Measurements from ENCODE around the gene MYO5C.

MYO5C gene

GRCh38 chr15:52143873-52144272 is 151.7 kb downstream of the MYO5C start:
- Mint-ChIP-seq H3K27me3 (ENCODE audit: low read depth) (no peaks in the 10 kb centered on the region), H3K9me3 (no peaks in the 10 kb centered on the region), H3K4me1 (ENCODE audit: low read depth) (peaks cover 1% of the 10 kb centered on the region), H3K27ac (no peak overlapping the region), H3K36me3 (ENCODE audit: low read depth) (peaks cover 20% of the 10 kb centered on the region), H3K4me3 (no peak overlapping the region)

Measured in T-helper 1 cell treated with Interleukin-12 subunit alpha and Interleukin-12 subunit beta and Interleukin-4 antibody, amounts not matched to agents 30 μg/mL and 1 μg/mL, for 36 hours (primary cell).